NCI-H2107 treated with DMSO at 0.1 percent for 48 hours (cell line): Measurements from ENCODE around the gene LDAH.
"Not testable (repeated sequence)": the region's sequence is repeated elsewhere in the genome, so short reads cannot be mapped to it uniquely, and the experiment has no call there.

Experiments
- DNase-seq: peaks from one replicate; lab custom pipeline; 2025; ENCODE audit not compliant: unreplicated experiment; lab: John Stamatoyannopoulos, UW

Gene LDAH

GRCh38 chr2:20822535-20823490, at the start of gene LDAH:
LDAH (minus strand) TSS chr2:20823101; CDS start chr2:20801463, 21,638 bp downstream.
- peak; percentile 60 for DNase-seq

- DNase-seq: no peak
Observed at GRCh38 chr2:20868377-20868776, 45.5 kb upstream of the LDAH start.

GRCh38 chr2:20862850-20863249, 39.9 kb upstream of the LDAH start:
- no peak for DNase-seq

- DNase-seq: no peak
Observed at GRCh38 chr2:20855456-20855855, 32.6 kb upstream of the LDAH start.

GRCh38 chr2:20852670-20853069, 29.8 kb upstream of the LDAH start:
- no peak for DNase-seq

- no peak for DNase-seq
Observed at GRCh38 chr2:20852139-20852538, 29.2 kb upstream of the LDAH start.

GRCh38 chr2:20844246-20844645, 21.3 kb upstream of the LDAH start:
- DNase-seq: no peak

GRCh38 chr2:20839052-20839451, 16.2 kb upstream of the LDAH start:
- no peak for DNase-seq

- DNase-seq: no peak
Observed at GRCh38 chr2:20838016-20838415, 15.1 kb upstream of the LDAH start.

- no peak for DNase-seq
Observed at GRCh38 chr2:20836521-20836920, 13.6 kb upstream of the LDAH start.

GRCh38 chr2:20834331-20834730, 11.4 kb upstream of the LDAH start:
- DNase-seq: no peak

- DNase-seq: no peak
Observed at GRCh38 chr2:20832606-20833005, 9.7 kb upstream of the LDAH start.

- no peak for DNase-seq
Observed at GRCh38 chr2:20829861-20830260, 7.0 kb upstream of the LDAH start.

- DNase-seq: no peak
Observed at GRCh38 chr2:20823917-20824316, 1.0 kb upstream of the LDAH start.

- DNase-seq: no peak
Observed at GRCh38 chr2:20818820-20819219, 4.1 kb downstream of the LDAH start.

- DNase-seq: no peak
Observed at GRCh38 chr2:20815216-20815615, 7.7 kb downstream of the LDAH start.

- DNase-seq: no peak
Observed at GRCh38 chr2:20812779-20813178, 10.1 kb downstream of the LDAH start.

- no peak for DNase-seq
Observed at GRCh38 chr2:20806286-20806685, 16.6 kb downstream of the LDAH start.

- no peak for DNase-seq
Observed at GRCh38 chr2:20803974-20804373, 18.9 kb downstream of the LDAH start.

GRCh38 chr2:20803226-20803682, 19.6 kb downstream of the LDAH start:
- DNase-seq: no peak

GRCh38 chr2:20797096-20797495, 25.8 kb downstream of the LDAH start:
- no peak for DNase-seq

- DNase-seq: no peak
Observed at GRCh38 chr2:20796374-20796791, 26.5 kb downstream of the LDAH start.

- not testable (repeated sequence) for DNase-seq
Observed at GRCh38 chr2:20793944-20794343, 29.0 kb downstream of the LDAH start.
